HG02623 (cell line): ENCODE results near the gene KCNJ3.
"Not testable (repeated sequence)": the region's sequence is repeated elsewhere in the genome, so short reads cannot be mapped to it uniquely, and the experiment has no call there.

Experiments
- ATAC-seq: cut with Tn5 transposase; IDR thresholded peaks from one replicate; pipeline ENCODE4 v1.9.1; 2021; ENCODE audit warnings: moderate library complexity; ENCODE audit not compliant: unreplicated experiment

Gene KCNJ3

GRCh38 chr2:154837035-154837434, 138.5 kb downstream of the KCNJ3 start:
- ATAC-seq, result no peak

DNA sequence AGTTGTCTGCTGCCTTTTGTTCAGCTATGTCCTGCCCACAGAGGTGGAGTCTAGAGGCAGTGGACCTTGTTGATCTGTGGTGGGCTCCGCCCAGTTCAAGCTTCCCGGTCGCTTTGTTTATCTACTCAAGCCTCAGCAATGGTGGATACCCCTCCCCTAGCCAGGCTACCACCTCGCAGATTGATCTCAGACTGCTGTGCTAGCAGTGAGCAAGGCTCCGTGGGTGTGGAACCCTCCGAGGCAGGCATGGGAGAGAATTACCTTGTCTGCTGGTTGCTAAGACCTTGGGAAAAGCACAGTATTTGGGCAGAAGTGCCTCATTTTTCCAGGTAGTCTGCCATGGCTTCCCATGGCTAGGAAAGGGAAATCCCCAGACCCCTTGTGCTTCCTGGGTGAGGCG, 146.0 kb downstream of the KCNJ3 start:
- ATAC-seq, result no peak

GRCh38 chr2:154846842-154847241, 148.3 kb downstream of the KCNJ3 start:
- no peak for ATAC-seq

- ATAC-seq, result no peak
Observed at GRCh38 chr2:154849482-154849881, 151.0 kb downstream of the KCNJ3 start.

DNA sequence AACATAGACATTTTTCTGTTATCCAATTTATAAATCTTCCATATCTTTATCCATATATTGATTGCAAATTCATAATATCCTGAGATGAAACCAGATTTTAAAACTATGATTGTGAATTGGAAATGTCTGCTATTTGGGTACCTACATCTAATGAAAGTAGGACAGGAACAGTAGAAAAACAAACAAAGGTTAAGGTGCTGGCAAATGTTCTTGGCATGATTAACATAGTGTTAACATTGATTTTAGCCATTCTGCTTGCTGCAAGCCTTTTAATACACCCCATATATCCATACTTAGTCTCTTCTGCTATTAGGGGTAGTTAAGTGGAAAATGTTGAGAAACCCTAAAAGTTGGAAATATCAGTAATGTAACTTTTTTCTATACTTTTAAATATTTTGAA, 152.0 kb downstream of the KCNJ3 start:
- ATAC-seq, result no peak

DNA sequence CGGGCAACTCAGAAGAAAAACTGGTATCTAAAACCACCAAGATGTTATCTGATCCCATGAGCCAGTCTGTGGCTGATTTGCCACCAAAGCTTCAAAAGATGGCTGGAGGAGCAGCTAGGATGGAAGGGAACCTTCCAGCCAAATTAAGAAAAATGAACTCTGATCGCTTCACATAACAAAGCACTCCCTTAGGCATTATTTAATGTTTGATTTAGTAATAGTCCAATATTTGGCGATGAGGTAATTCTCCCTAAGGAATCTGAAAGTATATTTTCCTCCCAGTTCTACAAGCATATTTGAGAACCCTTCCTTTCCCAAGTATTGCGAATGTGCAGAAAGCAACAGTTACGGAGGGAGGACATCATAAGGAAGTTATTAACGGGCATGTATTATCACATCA, 156.6 kb downstream of the KCNJ3 start:
- no peak for ATAC-seq

GRCh38 chr2:154867151-154867550, 168.7 kb downstream of the KCNJ3 start:
- ATAC-seq, result not testable (repeated sequence)

GRCh38 chr2:154875999-154876398, 177.5 kb downstream of the KCNJ3 start:
- no peak for ATAC-seq

- no peak for ATAC-seq
Observed at GRCh38 chr2:154882725-154883124, 184.2 kb downstream of the KCNJ3 start.

GRCh38 chr2:154886316-154886715, 187.8 kb downstream of the KCNJ3 start:
- ATAC-seq, result no peak

DNA sequence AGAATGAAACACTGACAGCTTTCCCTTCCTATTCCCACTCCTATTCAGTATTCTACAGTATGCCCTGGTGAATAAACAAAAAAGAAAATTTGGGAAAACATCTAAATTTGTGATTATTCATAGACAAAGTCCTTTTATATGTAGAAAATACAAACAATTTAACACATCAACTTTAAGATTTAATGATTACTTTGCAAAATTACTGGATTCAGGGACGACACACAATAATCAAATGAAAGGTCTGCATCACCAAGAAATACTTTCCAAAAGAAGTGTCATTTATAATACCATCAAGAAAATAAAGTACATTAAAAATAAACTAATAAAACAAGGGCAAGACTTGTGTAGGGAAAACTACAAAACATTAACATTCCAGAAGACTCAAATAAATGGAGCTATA, 199.8 kb downstream of the KCNJ3 start:
- no peak for ATAC-seq

GRCh38 chr2:154901063-154901462, 202.6 kb downstream of the KCNJ3 start:
- no peak for ATAC-seq
